ENCODE measurements around the gene PAXIP1.

PAXIP1 gene

DNA sequence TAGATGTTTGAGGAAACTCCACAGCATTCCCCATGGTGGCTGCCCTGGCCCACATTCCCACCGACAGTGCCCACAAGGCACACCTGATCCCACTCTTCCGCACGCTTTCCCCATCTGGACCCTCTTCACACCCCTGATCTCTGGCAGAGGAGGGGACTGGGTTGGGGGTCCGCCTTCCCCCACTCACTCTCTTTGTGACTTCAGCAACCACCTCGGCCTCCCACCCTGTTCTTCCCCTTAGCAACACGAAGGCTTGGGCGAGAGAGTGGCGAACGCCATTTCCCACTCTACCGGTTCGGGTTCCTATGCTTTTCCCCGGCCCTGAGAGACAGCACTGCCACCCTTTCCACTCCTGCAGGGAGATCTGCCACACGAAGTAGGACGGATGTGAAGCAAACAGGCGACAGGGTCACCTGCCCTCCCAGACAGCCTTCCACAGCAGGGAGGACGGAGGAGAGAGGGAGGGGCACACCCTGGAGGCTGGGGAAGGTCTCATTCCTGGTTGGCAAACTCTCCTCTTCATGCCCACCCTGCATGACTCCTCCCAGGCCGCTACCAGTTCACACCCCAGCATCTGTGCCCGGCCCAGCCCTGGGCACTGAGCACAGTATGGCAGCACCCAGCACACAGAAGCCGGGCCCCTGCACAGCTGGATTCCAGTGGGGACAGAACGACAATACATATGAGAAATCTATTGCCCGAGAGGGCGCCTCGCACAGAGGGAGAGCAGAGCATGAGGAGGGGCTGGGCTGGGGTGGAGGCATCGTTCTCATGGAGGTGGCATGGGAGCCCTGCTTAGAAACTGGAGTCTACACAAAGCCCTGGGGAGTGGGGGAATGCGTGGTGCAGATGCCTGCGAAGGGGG lies 93.5 kb downstream of the PAXIP1 start:
- 0 out of 2 replicates have a peak, but pooled peaks cover 3% of the 10 kb centered on the region for H3K4me1 ChIP-seq (ENCODE audit: control insufficient read depth, low read length)
- TF ChIP-seq EZH2phosphoT487 (IDR thresholded peaks at IDR 0.05; ENCODE audit: borderline replicate concordance, low read length): no peak
- TF ChIP-seq, protein P1, sequence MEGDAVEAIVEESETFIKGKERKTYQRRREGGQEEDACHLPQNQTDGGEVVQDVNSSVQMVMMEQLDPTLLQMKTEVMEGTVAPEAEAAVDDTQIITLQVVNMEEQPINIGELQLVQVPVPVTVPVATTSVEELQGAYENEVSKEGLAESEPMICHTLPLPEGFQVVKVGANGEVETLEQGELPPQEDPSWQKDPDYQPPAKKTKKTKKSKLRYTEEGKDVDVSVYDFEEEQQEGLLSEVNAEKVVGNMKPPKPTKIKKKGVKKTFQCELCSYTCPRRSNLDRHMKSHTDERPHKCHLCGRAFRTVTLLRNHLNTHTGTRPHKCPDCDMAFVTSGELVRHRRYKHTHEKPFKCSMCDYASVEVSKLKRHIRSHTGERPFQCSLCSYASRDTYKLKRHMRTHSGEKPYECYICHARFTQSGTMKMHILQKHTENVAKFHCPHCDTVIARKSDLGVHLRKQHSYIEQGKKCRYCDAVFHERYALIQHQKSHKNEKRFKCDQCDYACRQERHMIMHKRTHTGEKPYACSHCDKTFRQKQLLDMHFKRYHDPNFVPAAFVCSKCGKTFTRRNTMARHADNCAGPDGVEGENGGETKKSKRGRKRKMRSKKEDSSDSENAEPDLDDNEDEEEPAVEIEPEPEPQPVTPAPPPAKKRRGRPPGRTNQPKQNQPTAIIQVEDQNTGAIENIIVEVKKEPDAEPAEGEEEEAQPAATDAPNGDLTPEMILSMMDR (IDR thresholded peaks at IDR 0.05; ENCODE audit: low read depth, low read length, poor library complexity, severe bottlenecking): no peak
- H3F3A ChIP-seq (ENCODE audit: control insufficient read depth, insufficient read depth): no peaks in the 10 kb centered on the region
- no peak overlapping the region for H3K27ac ChIP-seq (ENCODE audit: low read depth, low read length)
- no peaks in the 10 kb centered on the region for H3K36me3 ChIP-seq (ENCODE audit: control insufficient read depth, low read length)
- H3K9me3 ChIP-seq (ENCODE audit: control insufficient read depth, insufficient read depth, low read length): peaks cover 4% of the 10 kb centered on the region; the same call in 1 of the 2 replicates
- H3K4me3 ChIP-seq (ENCODE audit: low read length): no peak overlapping the region
- H3K4me2 ChIP-seq (ENCODE audit: low read length): no peak overlapping the region
- peaks cover 7% of the 10 kb centered on the region for H3K27me3 ChIP-seq (ENCODE audit: control insufficient read depth, low read length)
- no peaks in the 10 kb centered on the region for H4K20me1 ChIP-seq (ENCODE audit: control insufficient read depth, insufficient read depth, low read depth, low read length)
- no peaks in the 10 kb centered on the region for H3K79me2 ChIP-seq (ENCODE audit: control insufficient read depth, low read length)
- no peaks in the 10 kb centered on the region for H3K9me2 ChIP-seq (replicated peaks; ENCODE audit: control insufficient read depth, low read length)

GRCh38 chr7:154907651-154908620 lies 95.0 kb downstream of the PAXIP1 start:
- Histone ChIP-seq H3K4me2 (ENCODE audit: low read length) (no peak overlapping the region), H3K27ac (ENCODE audit: low read depth, low read length) (no peak overlapping the region), H3K79me2 (ENCODE audit: control insufficient read depth, low read length) (no peaks in the 10 kb centered on the region), H3F3A (ENCODE audit: control insufficient read depth, insufficient read depth) (no peaks in the 10 kb centered on the region), H4K20me1 (ENCODE audit: control insufficient read depth, insufficient read depth, low read depth, low read length) (no peaks in the 10 kb centered on the region), H3K4me3 (ENCODE audit: low read length) (no peak overlapping the region), H3K4me1 (ENCODE audit: control insufficient read depth, low read length) (no peaks in the 10 kb centered on the region), H3K9me3 (ENCODE audit: control insufficient read depth, insufficient read depth, low read length) (peaks cover 4% of the 10 kb centered on the region; the same call in 1 of the 2 replicates), H3K9me2 (replicated peaks; ENCODE audit: control insufficient read depth, low read length) (no peaks in the 10 kb centered on the region), H3K27me3 (ENCODE audit: control insufficient read depth, low read length) (no peaks in the 10 kb centered on the region), H3K36me3 (ENCODE audit: control insufficient read depth, low read length) (no peaks in the 10 kb centered on the region)
- no peak for TF ChIP-seq EZH2phosphoT487 (IDR thresholded peaks at IDR 0.05; ENCODE audit: borderline replicate concordance, low read length)
- TF ChIP-seq, protein P1 (IDR thresholded peaks at IDR 0.05; ENCODE audit: low read depth, low read length, poor library complexity, severe bottlenecking): no peak

- Histone ChIP-seq H3K9me2 (replicated peaks; ENCODE audit: control insufficient read depth, low read length) (no peaks in the 10 kb centered on the region), H4K20me1 (ENCODE audit: control insufficient read depth, insufficient read depth, low read depth, low read length) (no peaks in the 10 kb centered on the region), H3K27ac (ENCODE audit: low read depth, low read length) (no peak overlapping the region), H3K4me3 (ENCODE audit: low read length) (no peak overlapping the region), H3K79me2 (ENCODE audit: control insufficient read depth, low read length) (no peaks in the 10 kb centered on the region), H3K9me3 (ENCODE audit: control insufficient read depth, insufficient read depth, low read length) (peaks cover 4% of the 10 kb centered on the region; the same call in 1 of the 2 replicates), H3K36me3 (ENCODE audit: control insufficient read depth, low read length) (no peaks in the 10 kb centered on the region), H3K4me1 (ENCODE audit: control insufficient read depth, low read length) (no peaks in the 10 kb centered on the region), H3K27me3 (ENCODE audit: control insufficient read depth, low read length) (no peaks in the 10 kb centered on the region), H3K4me2 (ENCODE audit: low read length) (no peak overlapping the region), H3F3A (ENCODE audit: control insufficient read depth, insufficient read depth) (no peaks in the 10 kb centered on the region)
- TF ChIP-seq, protein P1 (IDR thresholded peaks at IDR 0.05; ENCODE audit: low read depth, low read length, poor library complexity, severe bottlenecking): no peak
- no peak for TF ChIP-seq EZH2phosphoT487 (IDR thresholded peaks at IDR 0.05; ENCODE audit: borderline replicate concordance, low read length)
Measured at GRCh38 chr7:154906736-154907355, 96.1 kb downstream of the PAXIP1 start.
